ENCODE results near the gene CD99L2. TPM values are rescaled to one million over a fixed set of nuclear protein-coding genes. Genes with fewer than 3 reads are reported as not detected.

The CD99L2 gene
- total RNA-seq, 1 experiment from 2014 or later: 7.3 TPM

- Mint-ChIP-seq H3K9me3 (peaks cover 64 to 80% of the 10 kb centered on the region in 2 experiments), H3K27me3 (ENCODE audit: low read depth) (no peaks in the 10 kb centered on the region; the same call in 1 of the 2 replicates), H3K27ac (no peak overlapping the region), H3K4me1 (peaks cover 9 to 24% of the 10 kb centered on the region in 2 experiments), H3K36me3 (ENCODE audit: insufficient read depth in 1 of 3, low read depth in 3 of 3) (peaks cover 13 to 47% (median 25%) of the 10 kb centered on the region in 3 experiments; a peak in 6 of 7 replicates), H3K4me3 (no peak overlapping the region)
- H3K23ac ChIP-seq (ENCODE audit: insufficient read length, low read depth, low read length): no peak overlapping the region
- peaks cover 2% of the 10 kb centered on the region for H4K20me1 ChIP-seq (ENCODE audit: control insufficient read depth, insufficient read depth, insufficient read length)
- no peak overlapping the region for H3K9ac ChIP-seq (ENCODE audit: extremely low read depth, insufficient read length, low read length)
- no peak overlapping the region for H2BK12ac ChIP-seq (ENCODE audit: insufficient read length, low read depth, low read length)
- H3K4ac ChIP-seq (ENCODE audit: low read depth, low read length): no peak overlapping the region
- no peak overlapping the region for H4K91ac ChIP-seq (ENCODE audit: insufficient read length, low read depth, low read length)
- no peak overlapping the region for H4K5ac ChIP-seq (ENCODE audit: insufficient read length, low read depth, low read length)
- H2BK5ac ChIP-seq (ENCODE audit: insufficient read length, low read length): no peak overlapping the region
- H2AK5ac ChIP-seq (ENCODE audit: insufficient read length, low read length): no peak overlapping the region
- no peak overlapping the region for H3K18ac ChIP-seq (ENCODE audit: insufficient read length, low read depth, low read length)
- H2AFZ ChIP-seq (ENCODE audit: low read length): no peak overlapping the region
- no peak overlapping the region for H3K14ac ChIP-seq (ENCODE audit: insufficient read depth, low read length)
- no peak for DNase-seq
- no peak for TF ChIP-seq CTCF (conservative IDR thresholded peaks at IDR 0.05)
- no peak overlapping the region for H2BK20ac ChIP-seq (ENCODE audit: low read depth, low read length, poor library complexity, severe bottlenecking)
- no peaks in the 10 kb centered on the region for H3K9me3 ChIP-seq (ENCODE audit: control insufficient read depth, low read depth, low read length)
- H3T11ph ChIP-seq (ENCODE audit: low read length): no peak overlapping the region
- H3K27ac ChIP-seq (ENCODE audit: insufficient read length, low read depth, low read length): no peak overlapping the region
- no peaks in the 10 kb centered on the region for H3K79me2 ChIP-seq (ENCODE audit: insufficient read depth, low read length)
- H3K4me1 ChIP-seq (ENCODE audit: insufficient read depth, low read length): peaks cover 4% of the 10 kb centered on the region; the same call in 1 of the 2 replicates
- no peak overlapping the region for H3K56ac ChIP-seq (ENCODE audit: insufficient read length, low read depth, low read length)
- no peak overlapping the region for H2BK120ac ChIP-seq (ENCODE audit: low read depth, low read length, poor library complexity, severe bottlenecking)
- no peaks in the 10 kb centered on the region for H3K23me2 ChIP-seq (ENCODE audit: insufficient read length, low read depth, low read length, poor library complexity, severe bottlenecking)
- H3K79me1 ChIP-seq (ENCODE audit: insufficient read depth, low read depth, low read length, poor library complexity, severe bottlenecking): no peaks in the 10 kb centered on the region
- WGBS (ENCODE audit: extremely low coverage, insufficient read length, low lambda C conversion rate): no CpG with 5 or more reads among the region's 8 CpGs
- no peak overlapping the region for H3K4me2 ChIP-seq (ENCODE audit: insufficient read depth, insufficient read length, low read length)
- no peak overlapping the region for H2BK15ac ChIP-seq (ENCODE audit: low read depth, low read length)
- no peaks in the 10 kb centered on the region for H3K27me3 ChIP-seq (ENCODE audit: insufficient read depth, low read length)
- H4K8ac ChIP-seq (replicated peaks; ENCODE audit: insufficient read length, low read depth, low read length): no peak overlapping the region
Observed at GRCh38 chrX:150761819-150762216, 136.7 kb downstream of the CD99L2 start.
